ENCODE results near the gene DCLRE1B.

DNA sequence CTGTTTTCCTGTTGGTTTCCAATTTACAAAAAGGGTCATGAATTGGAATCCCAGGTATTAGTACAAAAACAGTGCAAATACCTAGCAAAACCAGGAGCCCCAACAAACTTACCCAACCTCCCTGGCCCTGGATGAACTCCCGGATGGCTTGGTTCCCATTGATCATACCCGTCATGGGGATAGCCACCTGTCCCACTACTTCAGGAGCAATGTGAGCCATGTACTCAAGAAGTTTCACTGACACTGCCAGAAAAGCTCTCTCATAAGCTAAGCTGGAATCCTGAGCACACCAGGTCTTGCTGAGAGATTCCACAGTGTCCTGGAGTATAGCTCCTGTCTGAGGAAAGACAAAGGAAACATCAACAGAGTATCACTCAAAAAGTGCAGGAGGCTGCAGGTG, 23.5 kb upstream of the DCLRE1B start:
- TF ChIP-seq KLF1 (tag by site-specific recombination; IDR thresholded peaks at IDR 0.05) (no peak), ZNF138 (tag by site-specific recombination; IDR thresholded peaks at IDR 0.05; ENCODE audit: borderline replicate concordance) (no peak), KLF16 (tag by site-specific recombination; IDR thresholded peaks at IDR 0.05) (no peak), ZNF785 (tag by site-specific recombination; IDR thresholded peaks at IDR 0.05) (no peak), ZNF76 (tag by site-specific recombination; IDR thresholded peaks at IDR 0.05; ENCODE audit: borderline replicate concordance, low read depth) (no peak), ZNF24 (tag by site-specific recombination; IDR thresholded peaks at IDR 0.05) (no peak), YY1 (tag by site-specific recombination; IDR thresholded peaks at IDR 0.05) (no peak)
- TF ChIP-seq, protein P1, sequence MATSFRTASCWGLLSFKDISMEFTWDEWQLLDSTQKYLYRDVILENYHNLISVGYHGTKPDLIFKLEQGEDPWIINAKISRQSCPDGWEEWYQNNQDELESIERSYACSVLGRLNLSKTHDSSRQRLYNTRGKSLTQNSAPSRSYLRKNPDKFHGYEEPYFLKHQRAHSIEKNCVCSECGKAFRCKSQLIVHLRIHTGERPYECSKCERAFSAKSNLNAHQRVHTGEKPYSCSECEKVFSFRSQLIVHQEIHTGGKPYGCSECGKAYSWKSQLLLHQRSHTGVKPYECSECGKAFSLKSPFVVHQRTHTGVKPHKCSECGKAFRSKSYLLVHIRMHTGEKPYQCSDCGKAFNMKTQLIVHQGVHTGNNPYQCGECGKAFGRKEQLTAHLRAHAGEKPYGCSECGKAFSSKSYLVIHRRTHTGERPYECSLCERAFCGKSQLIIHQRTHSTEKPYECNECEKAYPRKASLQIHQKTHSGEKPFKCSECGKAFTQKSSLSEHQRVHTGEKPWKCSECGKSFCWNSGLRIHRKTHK (tag by site-specific recombination; IDR thresholded peaks at IDR 0.05) = no peak
- TF ChIP-seq, protein P2, sequence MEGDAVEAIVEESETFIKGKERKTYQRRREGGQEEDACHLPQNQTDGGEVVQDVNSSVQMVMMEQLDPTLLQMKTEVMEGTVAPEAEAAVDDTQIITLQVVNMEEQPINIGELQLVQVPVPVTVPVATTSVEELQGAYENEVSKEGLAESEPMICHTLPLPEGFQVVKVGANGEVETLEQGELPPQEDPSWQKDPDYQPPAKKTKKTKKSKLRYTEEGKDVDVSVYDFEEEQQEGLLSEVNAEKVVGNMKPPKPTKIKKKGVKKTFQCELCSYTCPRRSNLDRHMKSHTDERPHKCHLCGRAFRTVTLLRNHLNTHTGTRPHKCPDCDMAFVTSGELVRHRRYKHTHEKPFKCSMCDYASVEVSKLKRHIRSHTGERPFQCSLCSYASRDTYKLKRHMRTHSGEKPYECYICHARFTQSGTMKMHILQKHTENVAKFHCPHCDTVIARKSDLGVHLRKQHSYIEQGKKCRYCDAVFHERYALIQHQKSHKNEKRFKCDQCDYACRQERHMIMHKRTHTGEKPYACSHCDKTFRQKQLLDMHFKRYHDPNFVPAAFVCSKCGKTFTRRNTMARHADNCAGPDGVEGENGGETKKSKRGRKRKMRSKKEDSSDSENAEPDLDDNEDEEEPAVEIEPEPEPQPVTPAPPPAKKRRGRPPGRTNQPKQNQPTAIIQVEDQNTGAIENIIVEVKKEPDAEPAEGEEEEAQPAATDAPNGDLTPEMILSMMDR (tag by site-specific recombination; IDR thresholded peaks at IDR 0.05) = no peak
- TF ChIP-seq, protein P3, sequence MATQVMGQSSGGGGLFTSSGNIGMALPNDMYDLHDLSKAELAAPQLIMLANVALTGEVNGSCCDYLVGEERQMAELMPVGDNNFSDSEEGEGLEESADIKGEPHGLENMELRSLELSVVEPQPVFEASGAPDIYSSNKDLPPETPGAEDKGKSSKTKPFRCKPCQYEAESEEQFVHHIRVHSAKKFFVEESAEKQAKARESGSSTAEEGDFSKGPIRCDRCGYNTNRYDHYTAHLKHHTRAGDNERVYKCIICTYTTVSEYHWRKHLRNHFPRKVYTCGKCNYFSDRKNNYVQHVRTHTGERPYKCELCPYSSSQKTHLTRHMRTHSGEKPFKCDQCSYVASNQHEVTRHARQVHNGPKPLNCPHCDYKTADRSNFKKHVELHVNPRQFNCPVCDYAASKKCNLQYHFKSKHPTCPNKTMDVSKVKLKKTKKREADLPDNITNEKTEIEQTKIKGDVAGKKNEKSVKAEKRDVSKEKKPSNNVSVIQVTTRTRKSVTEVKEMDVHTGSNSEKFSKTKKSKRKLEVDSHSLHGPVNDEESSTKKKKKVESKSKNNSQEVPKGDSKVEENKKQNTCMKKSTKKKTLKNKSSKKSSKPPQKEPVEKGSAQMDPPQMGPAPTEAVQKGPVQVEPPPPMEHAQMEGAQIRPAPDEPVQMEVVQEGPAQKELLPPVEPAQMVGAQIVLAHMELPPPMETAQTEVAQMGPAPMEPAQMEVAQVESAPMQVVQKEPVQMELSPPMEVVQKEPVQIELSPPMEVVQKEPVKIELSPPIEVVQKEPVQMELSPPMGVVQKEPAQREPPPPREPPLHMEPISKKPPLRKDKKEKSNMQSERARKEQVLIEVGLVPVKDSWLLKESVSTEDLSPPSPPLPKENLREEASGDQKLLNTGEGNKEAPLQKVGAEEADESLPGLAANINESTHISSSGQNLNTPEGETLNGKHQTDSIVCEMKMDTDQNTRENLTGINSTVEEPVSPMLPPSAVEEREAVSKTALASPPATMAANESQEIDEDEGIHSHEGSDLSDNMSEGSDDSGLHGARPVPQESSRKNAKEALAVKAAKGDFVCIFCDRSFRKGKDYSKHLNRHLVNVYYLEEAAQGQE (tag by site-specific recombination; IDR thresholded peaks at IDR 0.05) = no peak
- TF ChIP-seq, protein P4, sequence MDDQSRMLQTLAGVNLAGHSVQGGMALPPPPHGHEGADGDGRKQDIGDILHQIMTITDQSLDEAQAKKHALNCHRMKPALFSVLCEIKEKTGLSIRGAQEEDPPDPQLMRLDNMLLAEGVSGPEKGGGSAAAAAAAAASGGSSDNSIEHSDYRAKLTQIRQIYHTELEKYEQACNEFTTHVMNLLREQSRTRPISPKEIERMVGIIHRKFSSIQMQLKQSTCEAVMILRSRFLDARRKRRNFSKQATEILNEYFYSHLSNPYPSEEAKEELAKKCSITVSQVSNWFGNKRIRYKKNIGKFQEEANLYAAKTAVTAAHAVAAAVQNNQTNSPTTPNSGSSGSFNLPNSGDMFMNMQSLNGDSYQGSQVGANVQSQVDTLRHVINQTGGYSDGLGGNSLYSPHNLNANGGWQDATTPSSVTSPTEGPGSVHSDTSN (CRISPR knock-in tag; IDR thresholded peaks at IDR 0.05) = no peak
- TF ChIP-seq, protein P5, sequence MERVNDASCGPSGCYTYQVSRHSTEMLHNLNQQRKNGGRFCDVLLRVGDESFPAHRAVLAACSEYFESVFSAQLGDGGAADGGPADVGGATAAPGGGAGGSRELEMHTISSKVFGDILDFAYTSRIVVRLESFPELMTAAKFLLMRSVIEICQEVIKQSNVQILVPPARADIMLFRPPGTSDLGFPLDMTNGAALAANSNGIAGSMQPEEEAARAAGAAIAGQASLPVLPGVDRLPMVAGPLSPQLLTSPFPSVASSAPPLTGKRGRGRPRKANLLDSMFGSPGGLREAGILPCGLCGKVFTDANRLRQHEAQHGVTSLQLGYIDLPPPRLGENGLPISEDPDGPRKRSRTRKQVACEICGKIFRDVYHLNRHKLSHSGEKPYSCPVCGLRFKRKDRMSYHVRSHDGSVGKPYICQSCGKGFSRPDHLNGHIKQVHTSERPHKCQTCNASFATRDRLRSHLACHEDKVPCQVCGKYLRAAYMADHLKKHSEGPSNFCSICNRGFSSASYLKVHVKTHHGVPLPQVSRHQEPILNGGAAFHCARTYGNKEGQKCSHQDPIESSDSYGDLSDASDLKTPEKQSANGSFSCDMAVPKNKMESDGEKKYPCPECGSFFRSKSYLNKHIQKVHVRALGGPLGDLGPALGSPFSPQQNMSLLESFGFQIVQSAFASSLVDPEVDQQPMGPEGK (tag by site-specific recombination; IDR thresholded peaks at IDR 0.05) = no peak
- TF ChIP-seq, protein P6, sequence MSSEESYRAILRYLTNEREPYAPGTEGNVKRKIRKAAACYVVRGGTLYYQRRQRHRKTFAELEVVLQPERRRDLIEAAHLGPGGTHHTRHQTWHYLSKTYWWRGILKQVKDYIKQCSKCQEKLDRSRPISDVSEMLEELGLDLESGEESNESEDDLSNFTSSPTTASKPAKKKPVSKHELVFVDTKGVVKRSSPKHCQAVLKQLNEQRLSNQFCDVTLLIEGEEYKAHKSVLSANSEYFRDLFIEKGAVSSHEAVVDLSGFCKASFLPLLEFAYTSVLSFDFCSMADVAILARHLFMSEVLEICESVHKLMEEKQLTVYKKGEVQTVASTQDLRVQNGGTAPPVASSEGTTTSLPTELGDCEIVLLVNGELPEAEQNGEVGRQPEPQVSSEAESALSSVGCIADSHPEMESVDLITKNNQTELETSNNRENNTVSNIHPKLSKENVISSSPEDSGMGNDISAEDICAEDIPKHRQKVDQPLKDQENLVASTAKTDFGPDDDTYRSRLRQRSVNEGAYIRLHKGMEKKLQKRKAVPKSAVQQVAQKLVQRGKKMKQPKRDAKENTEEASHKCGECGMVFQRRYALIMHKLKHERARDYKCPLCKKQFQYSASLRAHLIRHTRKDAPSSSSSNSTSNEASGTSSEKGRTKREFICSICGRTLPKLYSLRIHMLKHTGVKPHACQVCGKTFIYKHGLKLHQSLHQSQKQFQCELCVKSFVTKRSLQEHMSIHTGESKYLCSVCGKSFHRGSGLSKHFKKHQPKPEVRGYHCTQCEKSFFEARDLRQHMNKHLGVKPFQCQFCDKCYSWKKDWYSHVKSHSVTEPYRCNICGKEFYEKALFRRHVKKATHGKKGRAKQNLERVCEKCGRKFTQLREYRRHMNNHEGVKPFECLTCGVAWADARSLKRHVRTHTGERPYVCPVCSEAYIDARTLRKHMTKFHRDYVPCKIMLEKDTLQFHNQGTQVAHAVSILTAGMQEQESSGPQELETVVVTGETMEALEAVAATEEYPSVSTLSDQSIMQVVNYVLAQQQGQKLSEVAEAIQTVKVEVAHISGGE (tag by site-specific recombination; conservative IDR thresholded peaks at IDR 0.05; ENCODE audit: low read depth) = no peak

All from HEK293 (cell line).